Peyer's patch (tissue), 4 donors: ENCODE results near the gene ARRB1. TPM values are rescaled to one million over a fixed set of nuclear protein-coding genes. Genes with fewer than 3 reads are reported as not detected.
A peak's percentile ranks its signal among the peaks of the same experiment; 100 is the strongest.
"Not testable (repeated sequence)": the region's sequence is repeated elsewhere in the genome, so short reads cannot be mapped to it uniquely, and the experiment has no call there.

Experiments
- DNase-seq, 3 donors: peaks; one replicate each; pipeline ENCODE4 v3.0.0-alpha.2; 2017 to 2019
- H3K27ac ChIP-seq, 4 donors: fragments of 200-600 bp; sonication (generic); one replicate each; pipeline ENCODE4 v1.5.1; 2016 to 2019
- H3K27me3 ChIP-seq, 2 donors: fragments of 200-600 bp; sonication (generic); one replicate each; pipeline ENCODE4 v1.5.1; 2019
- H3K36me3 ChIP-seq, 3 donors: fragments of 200-600 bp; sonication (generic); one replicate each; pipeline ENCODE4 v1.5.1; 2016 to 2019
- H3K4me1 ChIP-seq, 4 donors: fragments of 200-600 bp; sonication (generic); one replicate each; pipeline ENCODE4 v1.5.1; 2016 to 2019
- H3K4me3 ChIP-seq, 4 donors: fragments of 200-600 bp; sonication (generic); 1 replicate in 3 of 4; 2 replicates in 1 of 4; pipeline ENCODE4 v1.5.1; 2016 to 2019; ENCODE audit warnings: mild to moderate bottlenecking in 1 of 4
- H3K9me3 ChIP-seq, 4 donors: fragments of 200-600 bp; sonication (generic); one replicate each; pipeline ENCODE4 v1.5.1; 2016 to 2019; ENCODE audit warnings: mild to moderate bottlenecking in 1 of 4
- POLR2A ChIP-seq, 2 donors: fragments of 450-650 bp; IDR thresholded peaks; one replicate each; pipeline ENCODE4 v1.5.1; 2017; ENCODE audit warnings: antibody characterized with exemption in 2 of 2, mild to moderate bottlenecking in 2 of 2, moderate library complexity in 2 of 2
- total RNA-seq, 4 donors: library from RNA; depleted of rRNA; stranded (reverse); fragments of >200 nt; gene quantifications; one replicate each; pipeline ENCODE4 v1.1.0, GENCODE V29; 2016
- TF ChIP-seq, protein P1 (sequence below), 6 experiments: fragments of 450-650 bp in 4 of 6; fragments of 200-600 bp in 2 of 6; sonication (generic) in 1 of 6; IDR thresholded peaks; one replicate each; pipeline ENCODE4 v1.5.1; 2017 to 2019; ENCODE audit warnings: antibody characterized with exemption in 6 of 6, mild to moderate bottlenecking in 3 of 6, moderate library complexity in 1 of 6

Gene ARRB1
- total RNA-seq, 4 donors from 2014 or later = 45.4 to 136 (median 90.6) TPM

DNA sequence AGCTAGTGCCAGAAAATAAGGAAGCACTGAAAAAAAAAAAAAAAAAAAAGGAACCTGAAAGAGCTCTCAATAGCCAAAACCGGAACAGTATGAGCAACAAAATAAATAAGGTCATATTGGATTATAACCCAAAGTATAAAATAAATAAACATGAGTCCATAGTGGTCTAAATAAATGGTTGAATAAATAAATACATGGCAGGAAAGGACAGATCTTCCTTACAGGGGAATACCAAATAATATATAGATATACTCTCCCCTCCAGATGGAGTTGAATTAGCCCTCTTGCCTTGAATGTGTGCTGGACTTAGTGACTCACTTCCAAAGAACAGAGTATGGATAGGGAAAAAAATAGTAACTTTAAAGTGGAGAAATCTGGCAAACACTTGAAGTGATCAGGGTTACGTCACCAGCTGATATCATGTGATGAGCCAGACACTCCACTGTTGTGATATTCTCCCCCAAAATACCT is 14.3 kb upstream of the ARRB1 start:
- no peak for TF ChIP-seq POLR2A (IDR thresholded peaks at IDR 0.05)
- TF ChIP-seq, protein P1, sequence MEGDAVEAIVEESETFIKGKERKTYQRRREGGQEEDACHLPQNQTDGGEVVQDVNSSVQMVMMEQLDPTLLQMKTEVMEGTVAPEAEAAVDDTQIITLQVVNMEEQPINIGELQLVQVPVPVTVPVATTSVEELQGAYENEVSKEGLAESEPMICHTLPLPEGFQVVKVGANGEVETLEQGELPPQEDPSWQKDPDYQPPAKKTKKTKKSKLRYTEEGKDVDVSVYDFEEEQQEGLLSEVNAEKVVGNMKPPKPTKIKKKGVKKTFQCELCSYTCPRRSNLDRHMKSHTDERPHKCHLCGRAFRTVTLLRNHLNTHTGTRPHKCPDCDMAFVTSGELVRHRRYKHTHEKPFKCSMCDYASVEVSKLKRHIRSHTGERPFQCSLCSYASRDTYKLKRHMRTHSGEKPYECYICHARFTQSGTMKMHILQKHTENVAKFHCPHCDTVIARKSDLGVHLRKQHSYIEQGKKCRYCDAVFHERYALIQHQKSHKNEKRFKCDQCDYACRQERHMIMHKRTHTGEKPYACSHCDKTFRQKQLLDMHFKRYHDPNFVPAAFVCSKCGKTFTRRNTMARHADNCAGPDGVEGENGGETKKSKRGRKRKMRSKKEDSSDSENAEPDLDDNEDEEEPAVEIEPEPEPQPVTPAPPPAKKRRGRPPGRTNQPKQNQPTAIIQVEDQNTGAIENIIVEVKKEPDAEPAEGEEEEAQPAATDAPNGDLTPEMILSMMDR (IDR thresholded peaks at IDR 0.05) = no peak
- H3K27ac ChIP-seq = peak overlapping the region in 1 of 4 donors; percentile 18
- H3K4me1 ChIP-seq = no peaks in the 10 kb centered on the region
- H3K4me3 ChIP-seq = no peak overlapping the region
- no peaks in the 10 kb centered on the region for H3K27me3 ChIP-seq
- no peaks in the 10 kb centered on the region for H3K36me3 ChIP-seq
- no peaks in the 10 kb centered on the region for H3K9me3 ChIP-seq
- DNase-seq = no peak

DNA sequence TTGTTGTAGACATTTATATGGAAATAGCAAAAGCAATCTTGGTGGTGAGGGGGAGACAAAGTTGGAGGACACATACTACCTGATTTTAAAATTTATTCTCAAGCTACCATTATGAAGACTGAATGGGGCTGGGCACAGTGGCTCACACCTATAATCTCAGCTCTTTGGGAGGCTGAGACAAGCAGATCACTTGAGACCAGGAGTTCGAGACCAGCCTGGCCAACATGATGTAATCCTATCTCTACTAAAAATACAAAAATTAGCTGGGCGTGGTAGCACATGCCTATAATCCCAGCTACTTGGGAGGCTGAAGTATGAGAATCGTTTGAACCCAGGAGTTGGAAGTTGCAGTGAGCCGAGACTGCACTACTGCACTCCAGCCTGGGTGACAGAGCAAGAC is 10.8 kb upstream of the ARRB1 start:
- not testable (repeated sequence) for H3K27me3 ChIP-seq

DNA sequence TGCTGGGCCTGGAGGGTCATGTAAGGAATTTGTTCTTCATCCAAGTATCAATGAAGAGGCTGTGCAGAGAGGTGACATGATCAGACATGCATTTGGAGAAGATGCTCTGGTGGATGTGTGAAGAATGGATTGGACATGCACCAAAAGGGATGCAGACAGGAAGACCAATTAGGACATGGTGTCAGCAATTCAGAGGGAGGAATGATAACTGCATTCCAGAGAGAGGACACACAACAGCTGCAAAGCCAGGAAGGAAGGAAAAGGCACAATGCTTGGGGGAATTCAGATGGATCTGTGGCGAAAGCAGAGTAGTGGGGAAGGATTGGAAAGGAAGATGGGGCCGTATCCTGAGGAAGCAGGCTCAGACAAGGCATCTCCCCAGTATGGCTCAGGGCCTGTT is 5.2 kb upstream of the ARRB1 start:
- Histone ChIP-seq H3K27me3 (no peaks in the 10 kb centered on the region), H3K4me1 (peaks cover 0 to 10% (median 4%) of the 10 kb centered on the region in 4 donors), H3K36me3 (no peaks in the 10 kb centered on the region), H3K4me3 (no peak overlapping the region), H3K27ac (no peak overlapping the region), H3K9me3 (no peaks in the 10 kb centered on the region)
- no peak for DNase-seq
- TF ChIP-seq POLR2A (IDR thresholded peaks at IDR 0.05) = no peak
- TF ChIP-seq, protein P1 (IDR thresholded peaks at IDR 0.05) = no peak

More for the DNA sequence above, 10.8 kb upstream of the ARRB1 start:
- not testable (repeated sequence) for H3K36me3 ChIP-seq, DNase-seq, H3K4me1 ChIP-seq, H3K9me3 ChIP-seq, H3K27ac ChIP-seq, H3K4me3 ChIP-seq

DNA sequence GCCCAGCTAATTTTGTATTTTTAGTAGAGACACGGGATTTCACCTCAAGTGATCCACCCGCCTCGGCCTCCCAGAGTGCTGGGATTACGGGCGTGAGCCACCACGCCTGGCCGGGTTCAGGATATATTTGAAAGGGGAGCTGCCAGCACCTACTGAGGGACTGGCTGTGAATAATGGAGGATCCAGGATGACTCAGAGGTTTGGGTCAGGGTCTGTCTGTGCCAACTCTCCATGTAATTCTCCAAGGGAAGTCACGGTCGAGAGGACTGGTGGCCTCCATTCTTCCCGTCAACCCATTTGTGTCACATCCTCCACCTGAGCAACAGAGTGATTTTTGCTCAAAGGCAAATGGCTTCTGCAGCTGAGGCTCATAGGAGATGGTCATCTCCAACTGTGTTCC is 3.6 kb upstream of the ARRB1 start:
- Histone ChIP-seq H3K27ac (no peak overlapping the region), H3K4me1 (peaks cover 0 to 20% (median 4%) of the 10 kb centered on the region in 4 donors), H3K9me3 (no peaks in the 10 kb centered on the region), H3K4me3 (no peak overlapping the region), H3K27me3 (no peaks in the 10 kb centered on the region), H3K36me3 (no peaks in the 10 kb centered on the region)
- TF ChIP-seq POLR2A (IDR thresholded peaks at IDR 0.05) = no peak
- TF ChIP-seq, protein P1 (IDR thresholded peaks at IDR 0.05) = no peak
- no peak for DNase-seq

DNA sequence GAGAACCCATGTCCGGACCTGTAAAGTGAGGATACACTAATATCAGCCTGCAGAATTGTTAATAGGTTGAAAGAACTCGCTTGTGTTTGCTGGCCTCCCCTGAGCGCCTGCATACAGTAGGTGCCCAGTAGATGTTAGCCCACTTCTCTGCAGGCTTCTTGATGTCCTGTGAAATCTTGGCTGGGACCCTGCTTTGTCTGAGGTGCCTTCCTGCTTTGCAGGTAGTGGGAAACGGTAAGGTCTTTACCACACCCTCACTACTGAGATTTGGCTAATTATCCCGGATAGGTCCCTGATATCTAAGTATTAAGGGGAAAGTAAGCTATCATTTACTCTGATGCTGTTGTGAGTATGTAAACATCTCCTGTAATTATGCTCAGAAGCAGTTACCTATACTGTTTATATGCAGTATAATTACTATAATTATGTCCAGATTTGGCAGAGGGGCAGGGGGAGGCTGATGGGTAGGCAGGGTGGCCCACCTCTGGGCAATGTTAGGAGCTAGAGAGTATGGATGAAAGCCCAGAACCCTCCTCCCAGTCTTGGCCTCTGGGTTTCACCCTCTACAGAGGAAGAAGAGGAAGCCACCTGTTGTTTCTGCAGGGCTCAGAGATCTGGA is 1.2 kb upstream of the ARRB1 start:
- Histone ChIP-seq H3K4me1 (peaks cover 0 to 43% (median 4%) of the 10 kb centered on the region in 4 donors), H3K36me3 (no peaks in the 10 kb centered on the region), H3K4me3 (peak overlapping the region; percentile 58 to 88 (median 69)), H3K27ac (peak overlapping the region; percentile 81 to 95 (median 90)), H3K27me3 (no peaks in the 10 kb centered on the region), H3K9me3 (no peaks in the 10 kb centered on the region)
- DNase-seq = no peak
- TF ChIP-seq, protein P1 (IDR thresholded peaks at IDR 0.05) = no peak
- no peak for TF ChIP-seq POLR2A (IDR thresholded peaks at IDR 0.05)

DNA sequence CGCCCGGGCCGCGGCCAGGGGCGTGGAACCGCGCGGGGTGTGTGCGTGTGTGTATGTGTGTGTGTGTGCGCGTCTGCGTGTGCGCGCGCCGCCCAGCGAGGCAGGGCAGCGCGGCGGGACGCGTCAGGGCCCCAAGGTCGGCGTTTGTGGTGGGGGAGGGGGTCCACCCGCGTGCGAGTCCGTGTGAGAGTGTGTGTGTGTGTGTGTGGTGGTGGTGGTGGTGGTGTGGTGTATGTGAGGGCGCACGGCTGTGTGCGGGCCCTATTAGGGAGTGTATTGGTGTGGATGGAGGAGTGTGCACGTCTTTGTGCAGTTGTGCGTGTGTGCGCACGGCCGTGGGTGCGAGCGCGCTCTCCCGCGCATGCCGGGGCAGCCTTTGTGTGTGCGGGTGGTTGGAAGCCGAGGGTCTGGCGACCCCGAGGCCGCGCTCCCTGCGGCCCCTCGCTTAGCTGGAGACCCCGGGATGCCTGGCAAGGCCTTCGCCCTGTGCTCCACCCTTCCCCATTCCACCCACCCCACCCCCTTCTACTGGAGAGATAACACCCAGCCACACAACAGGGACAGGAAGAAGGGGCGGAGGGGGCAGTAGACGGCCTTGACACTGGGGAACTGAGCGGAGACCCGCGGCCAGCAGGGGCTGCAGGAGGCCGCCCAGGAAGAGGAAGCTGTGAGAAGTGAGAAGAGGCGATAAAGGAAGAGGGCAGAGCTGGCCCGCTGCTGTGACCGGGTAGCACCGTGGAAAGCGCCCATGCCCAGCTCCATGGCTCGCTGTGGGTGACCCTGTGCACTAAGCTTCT is 528 bp upstream of the ARRB1 start:
- peak overlapping the region; percentile 81 to 95 (median 90) for H3K27ac ChIP-seq
- peaks cover under 1 to 51% (median 7%) of the 10 kb centered on the region in 4 donors for H3K4me1 ChIP-seq
- H3K36me3 ChIP-seq = no peaks in the 10 kb centered on the region
- peak; percentile 59 to 90 (median 84) for DNase-seq
- H3K9me3 ChIP-seq = no peaks in the 10 kb centered on the region
- peak overlapping the region; percentile 58 to 88 (median 69) for H3K4me3 ChIP-seq
- peak in 1 of 2 donors; percentile 42 for TF ChIP-seq POLR2A (IDR thresholded peaks at IDR 0.05)
- TF ChIP-seq, protein P1 (IDR thresholded peaks at IDR 0.05) = peak in 3 of 6 experiments; percentile 21 to 29 (median 29)
- no peaks in the 10 kb centered on the region for H3K27me3 ChIP-seq
